Measurements from ENCODE around the gene RSPRY1.

The RSPRY1 gene

GRCh38 chr16:57245472-57246113 is 59.5 kb downstream of the RSPRY1 start:
- Histone ChIP-seq H3K4me1 (ENCODE audit: control insufficient read depth in 1 of 2, insufficient read depth in 2 of 2, low read length in 2 of 2) (peaks cover 5 to 11% of the 10 kb centered on the region in 2 donors), H3K36me3 (ENCODE audit: control insufficient read depth in 1 of 2, insufficient read depth in 2 of 2, low read length in 2 of 2) (peaks cover 18 to 29% of the 10 kb centered on the region in 2 donors), H3K9me3 (ENCODE audit: control insufficient read depth in 1 of 2, low read length in 2 of 2) (no peaks in the 10 kb centered on the region), H3K27ac (ENCODE audit: low read length) (peak overlapping the region; percentile 52), H3K27me3 (ENCODE audit: low read depth, low read length) (no peaks in the 10 kb centered on the region), H3K4me3 (ENCODE audit: low read depth in 1 of 2, low read length in 2 of 2) (peak overlapping the region; percentile 77 to 82)

GRCh38 chr16:57251352-57251751 is 65.2 kb downstream of the RSPRY1 start:
- Histone ChIP-seq H3K4me1 (ENCODE audit: control insufficient read depth in 1 of 2, insufficient read depth in 2 of 2, low read length in 2 of 2) (no peaks in the 10 kb centered on the region), H3K4me3 (ENCODE audit: low read depth in 1 of 2, low read length in 2 of 2) (no peak overlapping the region), H3K9me3 (ENCODE audit: control insufficient read depth in 1 of 2, low read length in 2 of 2) (no peaks in the 10 kb centered on the region), H3K27me3 (ENCODE audit: low read depth, low read length) (no peaks in the 10 kb centered on the region), H3K27ac (ENCODE audit: low read length) (no peak overlapping the region), H3K36me3 (ENCODE audit: control insufficient read depth in 1 of 2, insufficient read depth in 2 of 2, low read length in 2 of 2) (peaks cover 31 to 69% of the 10 kb centered on the region in 2 donors)

GRCh38 chr16:57252148-57252721 is 66.1 kb downstream of the RSPRY1 start:
- H3K4me3 ChIP-seq (ENCODE audit: low read depth in 1 of 2, low read length in 2 of 2): no peak overlapping the region
- H3K27ac ChIP-seq (ENCODE audit: low read length): no peak overlapping the region
- H3K27me3 ChIP-seq (ENCODE audit: low read depth, low read length): no peaks in the 10 kb centered on the region
- H3K9me3 ChIP-seq (ENCODE audit: control insufficient read depth in 1 of 2, low read length in 2 of 2): no peaks in the 10 kb centered on the region
- H3K4me1 ChIP-seq (ENCODE audit: control insufficient read depth in 1 of 2, insufficient read depth in 2 of 2, low read length in 2 of 2): no peaks in the 10 kb centered on the region
- H3K36me3 ChIP-seq (ENCODE audit: control insufficient read depth in 1 of 2, insufficient read depth in 2 of 2, low read length in 2 of 2): peaks cover 31 to 68% of the 10 kb centered on the region in 2 donors

- Histone ChIP-seq H3K27ac (ENCODE audit: low read length) (no peak overlapping the region), H3K9me3 (ENCODE audit: control insufficient read depth in 1 of 2, low read length in 2 of 2) (no peaks in the 10 kb centered on the region), H3K36me3 (ENCODE audit: control insufficient read depth in 1 of 2, insufficient read depth in 2 of 2, low read length in 2 of 2) (peaks cover 30 to 67% of the 10 kb centered on the region in 2 donors)
Measured at GRCh38 chr16:57253466-57253865, 67.3 kb downstream of the RSPRY1 start.

GRCh38 chr16:57255686-57256415 is 69.7 kb downstream of the RSPRY1 start:
- peaks cover 0 to 8% of the 10 kb centered on the region in 2 donors for H3K4me1 ChIP-seq (ENCODE audit: control insufficient read depth in 1 of 2, insufficient read depth in 2 of 2, low read length in 2 of 2)
- no peak overlapping the region for H3K27ac ChIP-seq (ENCODE audit: low read length)
- no peak overlapping the region for H3K4me3 ChIP-seq (ENCODE audit: low read depth in 1 of 2, low read length in 2 of 2)
- H3K36me3 ChIP-seq (ENCODE audit: control insufficient read depth in 1 of 2, insufficient read depth in 2 of 2, low read length in 2 of 2): peaks cover 13 to 44% of the 10 kb centered on the region in 2 donors
- H3K9me3 ChIP-seq (ENCODE audit: control insufficient read depth in 1 of 2, low read length in 2 of 2): no peaks in the 10 kb centered on the region
- H3K27me3 ChIP-seq (ENCODE audit: low read depth, low read length): no peaks in the 10 kb centered on the region

More at GRCh38 chr16:57253466-57253865, 67.3 kb downstream of the RSPRY1 start:
- Histone ChIP-seq H3K4me3 (ENCODE audit: low read depth in 1 of 2, low read length in 2 of 2) (no peak overlapping the region), H3K4me1 (ENCODE audit: control insufficient read depth in 1 of 2, insufficient read depth in 2 of 2, low read length in 2 of 2) (no peaks in the 10 kb centered on the region), H3K27me3 (ENCODE audit: low read depth, low read length) (no peaks in the 10 kb centered on the region)

GRCh38 chr16:57256601-57257395 is 70.7 kb downstream of the RSPRY1 start:
- no peak overlapping the region for H3K27ac ChIP-seq (ENCODE audit: low read length)
- no peaks in the 10 kb centered on the region for H3K27me3 ChIP-seq (ENCODE audit: low read depth, low read length)
- H3K4me3 ChIP-seq (ENCODE audit: low read depth in 1 of 2, low read length in 2 of 2): no peak overlapping the region
- H3K9me3 ChIP-seq (ENCODE audit: control insufficient read depth in 1 of 2, low read length in 2 of 2): no peaks in the 10 kb centered on the region
- peaks cover 0 to 8% of the 10 kb centered on the region in 2 donors for H3K4me1 ChIP-seq (ENCODE audit: control insufficient read depth in 1 of 2, insufficient read depth in 2 of 2, low read length in 2 of 2)
- H3K36me3 ChIP-seq (ENCODE audit: control insufficient read depth in 1 of 2, insufficient read depth in 2 of 2, low read length in 2 of 2): peaks cover 12 to 34% of the 10 kb centered on the region in 2 donors

- no peaks in the 10 kb centered on the region for H3K9me3 ChIP-seq (ENCODE audit: control insufficient read depth in 1 of 2, low read length in 2 of 2)
- H3K36me3 ChIP-seq (ENCODE audit: control insufficient read depth in 1 of 2, insufficient read depth in 2 of 2, low read length in 2 of 2): peaks cover 5 to 26% of the 10 kb centered on the region in 2 donors
- H3K4me1 ChIP-seq (ENCODE audit: control insufficient read depth in 1 of 2, insufficient read depth in 2 of 2, low read length in 2 of 2): peaks cover 0 to 8% of the 10 kb centered on the region in 2 donors
- H3K4me3 ChIP-seq (ENCODE audit: low read depth in 1 of 2, low read length in 2 of 2): no peak overlapping the region
- no peaks in the 10 kb centered on the region for H3K27me3 ChIP-seq (ENCODE audit: low read depth, low read length)
- no peak overlapping the region for H3K27ac ChIP-seq (ENCODE audit: low read length)
Measured at GRCh38 chr16:57257455-57258070, 71.4 kb downstream of the RSPRY1 start.

GRCh38 chr16:57258226-57258909 is 72.2 kb downstream of the RSPRY1 start:
- peaks cover 3 to 19% of the 10 kb centered on the region in 2 donors for H3K36me3 ChIP-seq (ENCODE audit: control insufficient read depth in 1 of 2, insufficient read depth in 2 of 2, low read length in 2 of 2)
- H3K9me3 ChIP-seq (ENCODE audit: control insufficient read depth in 1 of 2, low read length in 2 of 2): no peaks in the 10 kb centered on the region
- no peaks in the 10 kb centered on the region for H3K27me3 ChIP-seq (ENCODE audit: low read depth, low read length)
- H3K4me3 ChIP-seq (ENCODE audit: low read depth in 1 of 2, low read length in 2 of 2): no peak overlapping the region
- no peak overlapping the region for H3K27ac ChIP-seq (ENCODE audit: low read length)
- peaks cover 0 to 8% of the 10 kb centered on the region in 2 donors for H3K4me1 ChIP-seq (ENCODE audit: control insufficient read depth in 1 of 2, insufficient read depth in 2 of 2, low read length in 2 of 2)

- H3K4me1 ChIP-seq (ENCODE audit: control insufficient read depth in 1 of 2, insufficient read depth in 2 of 2, low read length in 2 of 2): peaks cover 0 to 8% of the 10 kb centered on the region in 2 donors
- no peak overlapping the region for H3K27ac ChIP-seq (ENCODE audit: low read length)
Measured at GRCh38 chr16:57258910-57259475, 72.9 kb downstream of the RSPRY1 start.

GRCh38 chr16:57260294-57260929 is 74.3 kb downstream of the RSPRY1 start:
- peak overlapping the region in 1 of 2 donors; percentile 19 for H3K4me3 ChIP-seq (ENCODE audit: low read depth in 1 of 2, low read length in 2 of 2)
- no peaks in the 10 kb centered on the region for H3K27me3 ChIP-seq (ENCODE audit: low read depth, low read length)
- H3K27ac ChIP-seq (ENCODE audit: low read length): no peak overlapping the region
- no peaks in the 10 kb centered on the region for H3K9me3 ChIP-seq (ENCODE audit: control insufficient read depth in 1 of 2, low read length in 2 of 2)
- H3K36me3 ChIP-seq (ENCODE audit: control insufficient read depth in 1 of 2, insufficient read depth in 2 of 2, low read length in 2 of 2): peaks cover 3 to 12% of the 10 kb centered on the region in 2 donors
- H3K4me1 ChIP-seq (ENCODE audit: control insufficient read depth in 1 of 2, insufficient read depth in 2 of 2, low read length in 2 of 2): peaks cover 0 to 8% of the 10 kb centered on the region in 2 donors

More at GRCh38 chr16:57258910-57259475, 72.9 kb downstream of the RSPRY1 start:
- Histone ChIP-seq H3K9me3 (ENCODE audit: control insufficient read depth in 1 of 2, low read length in 2 of 2) (no peaks in the 10 kb centered on the region), H3K4me3 (ENCODE audit: low read depth in 1 of 2, low read length in 2 of 2) (no peak overlapping the region), H3K27me3 (ENCODE audit: low read depth, low read length) (no peaks in the 10 kb centered on the region), H3K36me3 (ENCODE audit: control insufficient read depth in 1 of 2, insufficient read depth in 2 of 2, low read length in 2 of 2) (peaks cover 3 to 19% of the 10 kb centered on the region in 2 donors)
